Uterus (tissue), 2 donors: ENCODE data around the gene ZBTB5.

Experiments used
- CTCF ChIP-seq, 4 experiments: fragments of 200-600 bp in 2 of 4; fragments of 450-650 bp in 2 of 4; sonication (generic) in 2 of 4; IDR thresholded peaks; one replicate each; pipeline ENCODE4 v1.5.1; 2016 to 2019; ENCODE audit warnings: antibody characterized with exemption in 4 of 4, mild to moderate bottlenecking in 2 of 4, moderate library complexity in 1 of 4
- POLR2A ChIP-seq, 2 donors: fragments of 450-650 bp; IDR thresholded peaks; one replicate each; pipeline ENCODE4 v1.6.1; 2016; ENCODE audit warnings: antibody characterized with exemption in 2 of 2, mild to moderate bottlenecking in 1 of 2, moderate library complexity in 1 of 2

GRCh38 chr9:37503736-37504135 lies 38.5 kb upstream of the ZBTB5 start:
- TF ChIP-seq CTCF (IDR thresholded peaks at IDR 0.05) = no peak
- no peak for TF ChIP-seq POLR2A (IDR thresholded peaks at IDR 0.05)
